Endodermal cell (in vitro differentiated cells): ENCODE measurements around the gene TTF2. TPM values are rescaled to one million over a fixed set of nuclear protein-coding genes. Genes with fewer than 3 reads are reported as not detected.

Experiments used
- DNase-seq: peaks from one replicate; pipeline ENCODE4 v3.0.0-alpha.2; 2017
- H3K27ac ChIP-seq: 2 replicates; pipeline ENCODE4 v1.5.1; 2013; ENCODE audit warnings: mild to moderate bottlenecking, low read depth, low read length, moderate library complexity
- H3K27me3 ChIP-seq: 2 replicates; pipeline ENCODE4 v1.6.1; 2013; ENCODE audit warnings: mild to moderate bottlenecking, low read length, moderate library complexity; ENCODE audit not compliant: insufficient read depth, control insufficient read depth, poor library complexity, severe bottlenecking
- H3K36me3 ChIP-seq: 2 replicates; pipeline ENCODE4 v1.7.0; 2013; ENCODE audit warnings: mild to moderate bottlenecking, low read length, moderate library complexity; ENCODE audit not compliant: control insufficient read depth, insufficient read depth
- H3K4me1 ChIP-seq: one replicate; pipeline ENCODE4 v1.7.0; 2013; ENCODE audit warnings: low read length; ENCODE audit not compliant: control insufficient read depth, insufficient read depth
- H3K4me3 ChIP-seq: 2 replicates; pipeline ENCODE4 v1.5.1; 2013; ENCODE audit warnings: mild to moderate bottlenecking, low read length, moderate library complexity
- H3K9ac ChIP-seq: 2 replicates; pipeline ENCODE4 v1.6.1; 2013; ENCODE audit warnings: mild to moderate bottlenecking, low read length, moderate library complexity; ENCODE audit not compliant: poor library complexity, severe bottlenecking; ENCODE audit errors: extremely low read depth
- H3K9me3 ChIP-seq: 2 replicates; pipeline ENCODE4 v1.6.1; 2013; ENCODE audit warnings: mild to moderate bottlenecking, low read length, moderate library complexity; ENCODE audit not compliant: control insufficient read depth
- H3K27ac Mint-ChIP-seq: 2 replicates; pipeline ENCODE4 v1.8.0; 2020; ENCODE audit warnings: mixed read lengths
- H3K27me3 Mint-ChIP-seq: 2 replicates; pipeline ENCODE4 v1.8.0; 2021; ENCODE audit warnings: mild to moderate bottlenecking, mixed read lengths; ENCODE audit not compliant: insufficient read depth
- H3K36me3 Mint-ChIP-seq: 2 replicates; pipeline ENCODE4 v1.8.0; 2020; ENCODE audit warnings: low read depth, mixed read lengths
- H3K4me1 Mint-ChIP-seq: 2 replicates; pipeline ENCODE4 v1.8.0; 2020; ENCODE audit warnings: mixed read lengths
- H3K4me3 Mint-ChIP-seq: 2 replicates; pipeline ENCODE4 v1.8.0; 2020; ENCODE audit warnings: mild to moderate bottlenecking, moderate library complexity, mixed read lengths
- H3K9me3 Mint-ChIP-seq: 2 replicates; pipeline ENCODE4 v1.8.0; 2020; ENCODE audit warnings: mild to moderate bottlenecking, mixed read lengths
- CTCF ChIP-seq: fragments of 200-600 bp; sonication (generic); conservative IDR thresholded peaks from 2 replicates; pipeline ENCODE4 v1.5.0; 2021; ENCODE audit warnings: antibody characterized with exemption, mild to moderate bottlenecking
- WGBS, 2 experiments: methylation state at CpG; one replicate each; pipeline versions ENCODE4 v1.1.5 to v1.1.7; 2013; ENCODE audit warnings: missing lambda C conversion rate in 2 of 2, mixed read lengths in 1 of 2; ENCODE audit not compliant: insufficient coverage in 1 of 2, insufficient read length in 1 of 2; 5-methylcytosine and 5-hydroxymethylcytosine counted together
- total RNA-seq, 2 donors: library from RNA; stranded (reverse); fragmentation: NEBNext Ultra II Directional in 1 of 2; extraction: Animal tissue kit (Norgen Biotek cat#: 25700) in 1 of 2; gene quantifications; 2 replicates in 1 of 2; 3 replicates in 1 of 2; pipeline ENCODE4 v1.2.1, GENCODE V29; 2021

Gene TTF2
- total RNA-seq, 2 donors from 2014 or later, result 70.9 to 71.9 TPM

- no peaks in the 10 kb centered on the region for H3K36me3 Mint-ChIP-seq
These were observed 10.3 kb upstream of the TTF2 start for GRCh38 chr1:117049857-117050256.

GRCh38 chr1:117051224-117052064 lies 8.7 kb upstream of the TTF2 start:
- H3K4me3 ChIP-seq, result no peak overlapping the region
- Mint-ChIP-seq H3K9me3 (no peaks in the 10 kb centered on the region), H3K4me3 (no peak overlapping the region), H3K4me1 (peaks cover 2% of the 10 kb centered on the region), H3K27ac (no peak overlapping the region), H3K36me3 (no peaks in the 10 kb centered on the region), H3K27me3 (no peaks in the 10 kb centered on the region)
- H3K4me1 ChIP-seq, result no peaks in the 10 kb centered on the region
- 92 to 94% methylated on average over 7 to 8 of the region's 8 CpGs for WGBS, 2 experiments
- DNase-seq, result no peak
- H3K9ac ChIP-seq, result no peak overlapping the region
- H3K27me3 ChIP-seq, result no peaks in the 10 kb centered on the region
- no peaks in the 10 kb centered on the region for H3K9me3 ChIP-seq
- TF ChIP-seq CTCF, result no peak
- no peaks in the 10 kb centered on the region for H3K36me3 ChIP-seq
- H3K27ac ChIP-seq, result no peak overlapping the region

More at GRCh38 chr1:117049857-117050256, 10.3 kb upstream of the TTF2 start:
- Histone ChIP-seq H3K27me3 (no peaks in the 10 kb centered on the region), H3K36me3 (no peaks in the 10 kb centered on the region), H3K9me3 (no peaks in the 10 kb centered on the region), H3K9ac (no peak overlapping the region), H3K4me1 (no peaks in the 10 kb centered on the region), H3K27ac (no peak overlapping the region), H3K4me3 (no peak overlapping the region)
- Mint-ChIP-seq H3K27ac (no peak overlapping the region), H3K9me3 (no peaks in the 10 kb centered on the region), H3K4me1 (peaks cover 2% of the 10 kb centered on the region), H3K27me3 (no peaks in the 10 kb centered on the region), H3K4me3 (no peak overlapping the region)
- whole genome bisulfite sequencing, 2 experiments, result 92 to 93% methylated on average over 3 to 5 of the region's 5 CpGs
- no peak for TF ChIP-seq CTCF
- DNase-seq, result no peak

- no peak for DNase-seq
- Mint-ChIP-seq H3K27me3 (no peaks in the 10 kb centered on the region), H3K9me3 (no peaks in the 10 kb centered on the region), H3K4me1 (peaks cover 5% of the 10 kb centered on the region), H3K4me3 (no peak overlapping the region), H3K36me3 (no peaks in the 10 kb centered on the region), H3K27ac (no peak overlapping the region)
- Histone ChIP-seq H3K9me3 (no peaks in the 10 kb centered on the region), H3K9ac (no peak overlapping the region), H3K4me1 (no peaks in the 10 kb centered on the region), H3K27me3 (no peaks in the 10 kb centered on the region), H3K27ac (no peak overlapping the region), H3K4me3 (no peak overlapping the region), H3K36me3 (no peaks in the 10 kb centered on the region)
- no peak for TF ChIP-seq CTCF
These were observed 6.1 kb upstream of the TTF2 start for GRCh38 chr1:117054068-117054467.
